Embryonic facial prominence (tissue), 1 donor: ENCODE measurements around the gene KIAA1217.
A peak's percentile ranks its signal among the peaks of the same experiment; 100 is the strongest.

Source experiments
- DNase-seq: peaks from one replicate; pipeline ENCODE4 v3.0.0-alpha.2; 2016; ENCODE audit errors: extremely low spot score

Gene KIAA1217

GRCh38 chr10:24209946-24210491 lies 1.1 kb downstream of the KIAA1217 start:
- no peak for DNase-seq

GRCh38 chr10:24210501-24210900 lies 1.6 kb downstream of the KIAA1217 start:
- DNase-seq, result no peak

- no peak for DNase-seq
Observed at GRCh38 chr10:24213266-24213665, 4.3 kb downstream of the KIAA1217 start.

DNA sequence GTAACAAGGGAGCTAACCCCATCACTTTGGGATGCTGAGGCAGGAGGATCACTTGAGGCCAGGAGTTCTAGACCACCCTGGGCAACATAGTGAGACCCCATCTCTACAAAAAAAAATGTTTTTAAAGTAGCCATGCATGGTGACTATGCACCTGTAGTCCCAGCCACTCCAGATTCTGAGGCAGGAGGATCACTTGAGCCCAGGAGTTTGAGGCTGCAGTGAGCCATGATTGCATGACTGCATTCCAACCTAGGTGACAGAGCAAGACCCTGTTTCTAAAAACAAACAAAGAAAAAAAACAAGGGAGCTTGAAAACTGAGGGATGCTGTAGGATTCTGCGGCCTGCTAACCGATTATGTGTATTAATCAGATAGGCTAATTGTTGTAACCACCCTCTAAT lies 4.9 kb downstream of the KIAA1217 start:
- no peak for DNase-seq

DNA sequence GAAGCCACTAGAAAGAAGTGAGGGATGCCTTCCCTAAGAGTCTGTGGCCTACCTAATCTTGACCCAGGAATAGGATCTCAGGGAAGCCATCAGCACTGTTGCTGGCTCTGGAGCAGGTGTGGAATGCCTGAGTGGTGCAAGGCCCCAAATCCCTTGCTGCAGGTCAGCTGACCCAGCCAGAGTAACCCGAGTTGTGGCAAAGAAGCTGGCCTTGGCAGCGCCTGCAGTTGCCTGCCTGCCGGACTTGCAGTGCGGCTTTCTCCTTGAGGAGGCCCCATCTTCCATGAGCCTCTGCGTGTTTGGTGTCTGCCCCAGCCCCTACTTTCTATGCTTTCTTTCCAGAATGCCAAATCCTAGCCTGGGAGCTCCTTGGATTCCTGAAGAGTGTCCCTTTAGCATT lies 5.8 kb downstream of the KIAA1217 start:
- DNase-seq, result no peak

- DNase-seq, result no peak
Observed at GRCh38 chr10:24215196-24215595, 6.3 kb downstream of the KIAA1217 start.

DNA sequence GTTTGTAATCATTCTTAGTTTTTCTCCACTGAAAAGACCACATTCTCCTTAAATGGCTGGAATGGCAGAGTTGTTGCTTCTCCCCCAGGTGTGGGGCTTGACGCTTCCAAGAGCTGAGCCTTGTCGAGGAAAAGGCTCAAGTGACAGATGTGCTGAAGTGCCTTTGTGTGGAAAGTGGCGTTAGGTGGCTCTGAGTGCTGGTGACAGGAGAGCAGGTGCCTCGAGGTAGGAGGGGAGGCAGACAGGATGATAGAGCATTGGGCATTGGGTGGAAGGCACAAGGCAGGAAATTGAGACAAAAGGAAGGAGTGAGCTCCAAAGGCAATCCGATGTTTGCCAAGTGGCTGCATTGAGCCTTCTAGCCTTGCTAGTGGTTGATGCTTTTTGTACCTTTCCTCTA lies 6.7 kb downstream of the KIAA1217 start:
- DNase-seq, result no peak

DNA sequence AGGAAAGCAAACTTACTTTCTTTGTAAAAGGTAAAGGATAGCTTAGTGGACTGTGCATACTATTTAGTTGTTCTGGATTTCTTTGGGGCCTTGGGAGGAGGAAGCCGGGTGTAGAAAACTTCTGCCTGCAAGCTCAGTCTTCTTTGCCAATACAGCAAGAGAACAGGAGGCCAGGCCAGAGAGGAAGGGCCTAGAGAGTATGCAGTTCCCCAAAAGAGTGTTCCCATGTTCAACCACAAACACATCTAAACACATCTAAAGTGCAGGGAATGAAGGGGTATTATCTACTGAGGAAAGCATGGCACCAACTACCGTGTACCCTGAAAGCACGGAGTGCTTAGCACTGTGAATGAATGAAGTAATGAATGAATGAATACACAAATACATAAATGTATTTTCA lies 11.0 kb downstream of the KIAA1217 start:
- DNase-seq, result no peak

DNA sequence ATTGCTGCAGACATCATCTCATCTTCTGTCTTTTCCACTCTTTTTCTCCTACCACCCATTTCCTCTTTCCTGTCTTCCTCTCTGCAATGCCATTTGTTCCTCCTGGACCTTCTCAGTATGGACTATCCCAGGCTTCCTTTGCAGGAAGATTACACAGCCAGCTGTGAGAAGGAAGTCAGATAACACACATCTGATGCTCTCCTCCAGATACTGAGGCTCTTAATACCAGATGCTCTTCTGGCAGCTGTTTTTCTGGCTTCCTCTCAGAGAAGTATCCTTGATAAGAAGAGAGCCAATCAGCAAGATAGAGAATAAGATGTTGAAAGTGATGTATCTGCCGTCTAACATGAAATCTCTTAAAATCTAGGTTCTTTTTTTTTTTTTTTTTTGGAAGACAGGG lies 14.4 kb downstream of the KIAA1217 start:
- no peak for DNase-seq

GRCh38 chr10:24223953-24224352 lies 15.0 kb downstream of the KIAA1217 start:
- no peak for DNase-seq

DNA sequence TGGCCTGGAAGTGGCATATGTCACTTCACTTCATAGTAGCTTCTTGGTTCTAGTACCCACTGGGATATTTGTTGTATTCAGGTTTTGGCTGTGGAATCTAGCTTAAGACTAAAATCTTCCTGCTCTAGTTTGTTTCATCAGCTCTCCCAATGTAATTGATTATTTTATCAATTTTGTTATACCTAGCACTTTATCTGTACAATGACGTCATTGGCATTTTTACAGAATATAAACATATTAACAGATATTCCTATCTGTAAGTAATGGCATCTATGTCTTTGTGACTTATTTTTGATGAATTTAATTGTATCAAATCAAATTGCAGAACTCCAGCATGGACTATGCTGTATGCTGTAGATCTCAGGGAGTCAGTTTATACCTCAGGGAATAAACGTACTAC lies 19.7 kb downstream of the KIAA1217 start:
- no peak for DNase-seq

- no peak for DNase-seq
Observed at GRCh38 chr10:24229909-24230308, 21.0 kb downstream of the KIAA1217 start.

GRCh38 chr10:24231200-24231599 lies 22.3 kb downstream of the KIAA1217 start:
- no peak for DNase-seq

GRCh38 chr10:24234784-24235183 lies 25.8 kb downstream of the KIAA1217 start:
- DNase-seq, result no peak

- DNase-seq, result no peak
Observed at GRCh38 chr10:24235471-24235870, 26.5 kb downstream of the KIAA1217 start.

DNA sequence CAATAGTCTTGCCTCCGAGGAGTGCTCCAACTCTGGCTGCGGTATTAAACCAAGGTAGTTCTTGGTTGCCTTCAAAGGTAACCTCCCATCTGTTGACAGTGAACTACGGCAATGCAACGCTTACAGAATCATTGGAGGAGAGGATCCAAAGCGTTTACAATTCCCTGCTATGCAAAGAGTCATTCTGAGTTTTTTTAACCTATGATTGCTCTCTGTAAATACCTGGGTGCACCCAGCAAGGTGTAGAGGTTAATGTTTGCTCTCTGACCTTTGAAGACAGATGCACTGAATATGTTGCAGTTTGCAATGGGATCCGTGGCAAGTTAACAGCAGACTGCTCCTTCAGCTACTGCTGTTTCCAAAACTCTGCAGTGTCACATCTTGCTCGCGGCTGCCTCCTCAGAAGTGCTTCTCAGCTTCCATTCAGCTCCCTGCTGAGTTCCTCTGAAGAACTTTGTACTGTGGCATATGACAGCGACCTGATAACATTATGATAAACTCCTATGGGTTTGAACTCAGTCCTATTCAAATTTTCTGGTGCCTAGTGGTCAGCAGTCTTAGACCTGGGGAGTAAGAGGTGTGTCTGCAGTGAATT lies 29.0 kb downstream of the KIAA1217 start:
- DNase-seq, result no peak

DNA sequence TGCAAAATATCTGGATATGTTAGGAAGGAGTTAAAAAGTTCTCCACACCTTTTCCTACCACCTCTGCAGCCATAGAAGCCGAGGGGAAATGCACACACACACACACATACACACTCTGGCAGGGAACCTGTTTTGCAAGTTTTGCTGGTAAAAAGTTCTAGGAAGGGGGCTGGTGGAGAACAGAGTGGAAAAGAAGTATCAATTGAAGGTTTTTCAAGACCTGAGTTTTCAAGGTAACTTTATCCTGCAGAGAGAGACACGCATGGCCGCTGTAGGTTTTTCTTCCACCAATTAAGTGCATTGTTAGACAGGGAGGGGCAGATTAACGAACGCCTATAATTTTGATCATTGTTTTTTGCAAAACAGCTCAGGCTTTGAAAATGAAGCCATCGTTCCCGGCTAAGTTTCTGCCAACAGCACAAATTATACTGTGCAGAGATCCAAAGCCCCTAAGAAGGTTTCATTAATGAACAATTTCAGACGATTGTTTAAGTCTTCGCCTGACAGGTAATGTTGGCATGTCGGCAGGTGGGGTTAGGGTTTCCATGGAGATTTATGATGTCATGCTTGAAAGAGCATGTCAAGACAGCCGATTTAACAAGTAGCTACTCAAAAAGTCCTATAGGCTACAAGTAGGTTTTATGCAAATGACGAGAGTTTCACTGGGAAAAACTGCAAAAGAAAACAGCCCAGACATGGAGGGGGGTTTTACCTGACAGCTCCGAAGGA lies 29.7 kb downstream of the KIAA1217 start:
- DNase-seq, result peak; percentile 39

- no peak for DNase-seq
Observed at GRCh38 chr10:24239289-24240040, 30.5 kb downstream of the KIAA1217 start.

GRCh38 chr10:24240041-24240751 lies 31.3 kb downstream of the KIAA1217 start:
- DNase-seq, result no peak

- no peak for DNase-seq
Observed at GRCh38 chr10:24241536-24242040, 32.6 kb downstream of the KIAA1217 start.

GRCh38 chr10:24242562-24242961 lies 33.6 kb downstream of the KIAA1217 start:
- no peak for DNase-seq

DNA sequence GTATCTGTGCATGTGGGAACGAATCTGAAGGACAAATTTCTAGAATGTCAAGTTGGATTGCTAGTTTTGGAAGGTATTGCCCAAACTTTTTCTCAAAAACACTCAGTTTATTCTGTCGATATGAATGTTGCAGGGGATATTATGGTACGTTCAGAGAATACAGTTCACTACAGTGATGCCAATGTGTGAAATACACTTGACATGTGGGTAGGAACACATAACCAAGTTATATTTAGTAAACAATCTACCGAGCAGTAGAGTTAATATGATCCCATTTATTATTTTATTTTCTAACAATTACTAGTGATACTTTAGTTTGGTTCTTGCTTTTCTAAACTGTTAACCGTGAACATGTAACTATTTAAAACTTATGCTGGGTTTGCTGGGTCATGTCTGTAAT lies 37.4 kb downstream of the KIAA1217 start:
- DNase-seq, result no peak
